ENCODE results near the gene ROR2. TPM values are rescaled to one million over a fixed set of nuclear protein-coding genes. Genes with fewer than 3 reads are reported as not detected.

ROR2 gene
- total and polyA plus RNA-seq, 2 of the 13 experiments (the other 11 are each of a cell fraction or from before 2014, with no cell fraction given), result not detected

- TF ChIP-seq ZBTB40 (IDR thresholded peaks at IDR 0.05) (no peak), ZBTB40 (CRISPR knock-in tag; IDR thresholded peaks at IDR 0.05) (no peak), DZIP1 (CRISPR knock-in tag; IDR thresholded peaks at IDR 0.05) (no peak), RFX3 (CRISPR knock-in tag; IDR thresholded peaks at IDR 0.05) (no peak), ZNF749 (CRISPR knock-in tag; IDR thresholded peaks at IDR 0.05; ENCODE audit: borderline replicate concordance) (no peak), CREB1 (IDR thresholded peaks at IDR 0.05) (no peak), CREB1 (CRISPR knock-in tag; IDR thresholded peaks at IDR 0.05) (no peak), ZFY (CRISPR knock-in tag; IDR thresholded peaks at IDR 0.05) (no peak), ZNF549 (CRISPR knock-in tag; IDR thresholded peaks at IDR 0.05) (no peak), CREBL2 (CRISPR knock-in tag; IDR thresholded peaks at IDR 0.05; ENCODE audit: borderline replicate concordance) (no peak)
Measured at GRCh38 chr9:91900797-91901177, 49.2 kb downstream of the ROR2 start (continued).
